ENCODE data around the gene THY1.

Gene THY1

GRCh38 chr11:119381181-119381988, 41.6 kb downstream of the THY1 start, which contains the start of gene USP2:
USP2 (minus strand) TSS chr11:119381690; CDS start chr11:119373480, 8,210 bp downstream.
- DNase-seq = peak; percentile 91

- DNase-seq = peak; percentile 40
Measured at GRCh38 chr11:119380827-119381180, 42.2 kb downstream of the THY1 start.

GRCh38 chr11:119380160-119380826, 42.7 kb downstream of the THY1 start:
- no peak for DNase-seq

- no peak for DNase-seq
Measured at GRCh38 chr11:119378851-119379465, 44.0 kb downstream of the THY1 start.

- DNase-seq = no peak
Measured at GRCh38 chr11:119377961-119378667, 44.9 kb downstream of the THY1 start.

GRCh38 chr11:119377112-119377901, 45.7 kb downstream of the THY1 start:
- DNase-seq = no peak

GRCh38 chr11:119376197-119376847, 46.6 kb downstream of the THY1 start:
- DNase-seq = peak; percentile 80

- no peak for DNase-seq
Measured at GRCh38 chr11:119375337-119376196, 47.4 kb downstream of the THY1 start.

GRCh38 chr11:119374632-119375336, 48.2 kb downstream of the THY1 start:
- no peak for DNase-seq

GRCh38 chr11:119373921-119374631, 48.9 kb downstream of the THY1 start:
- peak; percentile 72 for DNase-seq

- no peak for DNase-seq
Measured at GRCh38 chr11:119373059-119373920, 49.7 kb downstream of the THY1 start.

- no peak for DNase-seq
Measured at GRCh38 chr11:119372260-119373058, 50.5 kb downstream of the THY1 start.

GRCh38 chr11:119371778-119372182, 51.2 kb downstream of the THY1 start:
- no peak for DNase-seq

- no peak for DNase-seq
Measured at GRCh38 chr11:119371067-119371601, 51.8 kb downstream of the THY1 start.

- DNase-seq = no peak
Measured at GRCh38 chr11:119370486-119371046, 52.4 kb downstream of the THY1 start.

GRCh38 chr11:119369132-119369925, 53.6 kb downstream of the THY1 start:
- DNase-seq = no peak
